Panc1 (cell line): Measurements from ENCODE around the gene UBAP2.

Source experiments
- POLR2AphosphoS5 ChIP-seq: IDR thresholded peaks from 2 replicates; pipeline ENCODE4 v1.6.1; 2012; ENCODE audit warnings: mild to moderate bottlenecking, low read depth, low read length, moderate library complexity
- SIN3A ChIP-seq: IDR thresholded peaks from 2 replicates; pipeline ENCODE4 v1.6.1; 2012; ENCODE audit warnings: low read depth, mild to moderate bottlenecking, low read length, moderate library complexity, borderline replicate concordance; ENCODE audit not compliant: insufficient read depth
- TCF7L2 ChIP-seq: IDR thresholded peaks from 2 replicates; pipeline ENCODE4 v1.6.1; 2011; ENCODE audit warnings: mild to moderate bottlenecking, low read depth, low read length, inconsistent platforms
- TF ChIP-seq, protein P1 (sequence below): fragments of 450-650 bp; IDR thresholded peaks from 2 replicates; pipeline ENCODE4 v1.5.1; 2017; ENCODE audit warnings: mild to moderate bottlenecking

DNA sequence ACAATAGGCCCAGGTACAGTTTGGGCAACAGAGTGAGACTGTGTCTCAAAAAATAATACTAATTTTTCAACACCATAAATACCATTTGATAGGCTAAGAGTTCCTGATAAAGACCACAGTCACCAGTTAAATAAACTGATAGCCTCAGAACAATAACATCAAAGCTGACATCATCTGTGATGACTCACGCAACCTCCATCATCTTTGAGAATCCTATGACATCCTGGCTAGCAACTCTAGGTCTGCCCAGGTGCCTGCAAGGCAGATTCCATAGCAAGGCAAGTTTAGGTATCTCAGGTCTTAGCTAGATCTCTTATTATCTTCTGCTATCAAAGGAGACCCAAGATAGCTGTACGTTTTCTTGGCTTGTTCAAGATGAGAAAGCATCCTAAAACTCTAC is 30.5 kb upstream of the UBAP2 start:
- TF ChIP-seq TCF7L2 (no peak), POLR2AphosphoS5 (no peak), SIN3A (no peak)
- TF ChIP-seq, protein P1, sequence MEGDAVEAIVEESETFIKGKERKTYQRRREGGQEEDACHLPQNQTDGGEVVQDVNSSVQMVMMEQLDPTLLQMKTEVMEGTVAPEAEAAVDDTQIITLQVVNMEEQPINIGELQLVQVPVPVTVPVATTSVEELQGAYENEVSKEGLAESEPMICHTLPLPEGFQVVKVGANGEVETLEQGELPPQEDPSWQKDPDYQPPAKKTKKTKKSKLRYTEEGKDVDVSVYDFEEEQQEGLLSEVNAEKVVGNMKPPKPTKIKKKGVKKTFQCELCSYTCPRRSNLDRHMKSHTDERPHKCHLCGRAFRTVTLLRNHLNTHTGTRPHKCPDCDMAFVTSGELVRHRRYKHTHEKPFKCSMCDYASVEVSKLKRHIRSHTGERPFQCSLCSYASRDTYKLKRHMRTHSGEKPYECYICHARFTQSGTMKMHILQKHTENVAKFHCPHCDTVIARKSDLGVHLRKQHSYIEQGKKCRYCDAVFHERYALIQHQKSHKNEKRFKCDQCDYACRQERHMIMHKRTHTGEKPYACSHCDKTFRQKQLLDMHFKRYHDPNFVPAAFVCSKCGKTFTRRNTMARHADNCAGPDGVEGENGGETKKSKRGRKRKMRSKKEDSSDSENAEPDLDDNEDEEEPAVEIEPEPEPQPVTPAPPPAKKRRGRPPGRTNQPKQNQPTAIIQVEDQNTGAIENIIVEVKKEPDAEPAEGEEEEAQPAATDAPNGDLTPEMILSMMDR = no peak
